AG08395 (cell line): ENCODE results near the gene AFF2.

Experiments used
- DNase-seq: peaks from one replicate; pipeline ENCODE4 v3.0.0; 2012; ENCODE audit warnings: mixed read lengths, low spot score

The AFF2 gene

DNA sequence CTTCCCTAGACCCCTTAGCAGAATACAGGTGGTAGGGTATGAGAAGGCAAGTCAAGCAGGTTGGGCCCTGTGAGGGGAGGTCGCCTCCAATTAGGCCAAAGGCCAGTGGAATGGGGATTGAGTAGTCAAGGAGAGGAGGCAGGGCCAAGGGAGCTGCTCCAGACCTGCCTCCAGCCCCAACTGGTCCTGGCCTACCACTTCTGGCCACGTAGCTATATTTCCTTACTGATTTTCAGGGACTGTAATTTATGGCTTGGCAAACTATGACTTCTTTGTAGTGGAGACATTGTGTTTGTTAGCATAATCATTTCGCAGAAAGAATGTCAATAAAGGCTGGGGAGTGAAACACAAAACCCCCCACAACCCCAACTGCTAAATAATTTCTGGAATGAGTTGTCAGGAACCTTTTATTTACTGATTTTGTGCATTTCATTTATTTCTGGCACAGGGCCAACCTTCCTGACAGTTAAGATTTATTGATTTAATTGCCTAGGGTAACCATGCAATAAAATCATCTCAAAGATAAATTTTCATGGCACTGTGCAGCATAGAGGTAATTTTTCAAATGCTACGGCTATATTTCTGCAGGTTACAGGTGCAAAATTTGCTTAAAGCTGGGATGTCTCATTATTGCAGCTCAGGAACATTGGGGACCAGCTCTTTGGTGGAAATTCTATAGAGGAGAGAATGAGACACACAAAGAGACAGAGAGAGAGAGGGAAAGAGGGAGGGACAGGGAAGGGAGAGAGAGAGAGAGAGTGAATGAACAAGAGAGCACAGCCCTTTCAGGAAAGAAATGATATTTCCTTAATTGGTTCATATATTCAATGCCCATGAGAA is 509.8 kb downstream of the AFF2 start:
- no peak for DNase-seq

DNA sequence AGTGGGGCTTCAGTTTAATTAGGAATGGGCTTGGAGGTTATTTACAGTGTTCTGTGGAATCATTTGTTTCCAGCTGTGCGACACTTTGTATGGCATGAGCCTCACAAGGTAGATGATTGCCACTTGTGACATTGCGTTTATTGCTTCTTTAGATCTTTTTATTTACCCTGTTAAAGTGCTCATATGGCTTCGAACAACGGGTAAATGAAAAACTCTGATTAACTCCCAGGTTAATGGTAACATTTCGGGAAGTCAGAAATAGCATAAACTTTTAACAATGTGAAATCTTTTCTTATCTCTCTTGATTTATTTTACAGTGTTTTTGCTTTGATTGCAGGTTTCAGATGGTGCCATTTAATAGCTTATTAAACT is 510.4 kb downstream of the AFF2 start:
- DNase-seq = no peak

DNA sequence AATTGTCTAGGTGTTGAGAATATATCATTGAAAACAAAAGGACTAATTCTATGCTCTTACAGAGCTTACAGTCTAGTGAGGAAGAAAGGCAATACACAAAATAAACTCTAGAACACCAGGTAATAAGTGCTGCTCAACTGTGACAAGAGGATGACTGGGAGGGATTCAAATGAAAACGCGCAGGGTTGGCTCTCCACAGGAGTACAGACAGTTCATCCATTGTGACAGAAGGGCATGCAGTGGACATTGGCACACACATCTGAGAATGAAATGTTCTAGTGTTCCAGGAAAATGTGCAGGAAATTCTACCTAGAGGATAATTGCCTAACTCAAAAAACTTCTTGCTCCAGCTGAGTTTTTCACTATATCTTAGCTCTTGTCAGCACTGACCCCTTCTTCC is 512.7 kb downstream of the AFF2 start:
- no peak for DNase-seq

DNA sequence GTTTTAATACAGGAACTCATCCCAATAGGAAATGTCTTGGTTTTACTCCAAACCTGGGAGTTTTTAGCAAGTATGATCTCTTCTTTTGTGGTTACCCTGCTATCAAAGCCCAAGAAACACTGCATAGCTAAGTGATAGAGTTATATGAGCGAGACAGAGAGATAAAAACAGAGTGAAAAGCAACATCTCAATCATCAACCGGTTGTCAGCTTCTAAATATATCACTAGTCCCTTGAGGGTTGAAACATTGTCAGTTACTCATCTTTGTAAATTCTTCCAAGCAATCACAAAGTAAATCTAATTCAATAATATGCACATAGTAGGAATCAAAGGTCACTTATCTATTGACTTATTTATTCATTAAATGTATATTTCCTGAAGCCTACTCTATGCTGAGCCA is 520.7 kb downstream of the AFF2 start:
- DNase-seq = no peak

DNA sequence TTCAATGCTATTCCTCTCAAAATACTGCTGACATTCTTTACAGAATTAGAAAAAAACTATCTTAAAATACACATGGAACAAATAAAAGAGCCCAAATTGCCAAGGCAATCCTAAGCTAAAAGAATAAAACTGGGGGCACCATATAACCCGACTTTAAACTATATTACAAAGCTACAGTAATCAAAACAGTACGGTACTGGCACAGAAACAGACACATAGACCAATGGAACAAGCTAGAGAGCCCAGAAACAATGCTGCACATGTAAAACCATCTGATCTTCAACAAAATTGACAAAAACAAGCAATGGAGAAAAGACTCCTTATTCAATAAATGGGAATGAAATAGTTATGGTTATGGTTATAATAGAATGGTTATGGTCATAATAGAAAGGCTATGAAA is 522.1 kb downstream of the AFF2 start:
- no peak for DNase-seq

DNA sequence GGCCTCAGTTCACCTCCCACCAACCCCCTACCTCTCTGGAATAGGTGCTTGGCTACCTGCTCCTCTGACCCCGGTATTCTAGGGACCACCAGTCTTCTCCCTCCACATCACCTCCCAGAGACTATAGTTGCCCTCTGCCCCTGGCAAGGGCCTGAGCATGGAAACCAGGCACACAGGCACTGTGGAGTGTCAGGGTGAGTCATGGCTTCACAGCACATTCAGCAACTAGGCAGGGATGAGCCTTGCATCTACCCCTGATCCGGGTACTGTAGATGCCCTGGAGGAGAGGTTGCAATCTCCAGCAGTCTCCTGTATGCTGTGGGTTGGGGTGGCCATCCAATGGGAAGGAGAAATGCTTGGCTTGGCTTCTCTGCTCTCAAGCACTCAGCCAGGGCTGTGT is 532.0 kb downstream of the AFF2 start:
- DNase-seq = peak; percentile 5

DNA sequence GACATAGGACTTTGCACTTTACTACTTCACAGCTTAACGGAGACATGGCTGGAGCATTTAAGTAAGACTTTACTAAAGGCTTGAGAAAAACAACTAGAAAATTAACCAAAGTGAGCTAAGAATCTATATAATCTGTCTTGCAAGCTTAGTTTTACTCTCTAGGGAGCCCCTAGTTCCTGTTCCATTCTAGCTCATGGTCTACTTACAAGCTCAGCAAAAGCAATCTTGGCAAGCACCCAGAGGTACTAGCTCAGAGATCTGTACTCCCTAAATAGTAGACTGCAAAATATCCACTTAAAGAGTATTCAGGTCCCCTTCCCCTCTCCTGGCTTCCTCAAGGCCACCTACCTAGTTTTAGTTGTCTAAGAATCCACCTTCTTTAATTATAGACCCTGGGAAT is 535.7 kb downstream of the AFF2 start:
- no peak for DNase-seq

DNA sequence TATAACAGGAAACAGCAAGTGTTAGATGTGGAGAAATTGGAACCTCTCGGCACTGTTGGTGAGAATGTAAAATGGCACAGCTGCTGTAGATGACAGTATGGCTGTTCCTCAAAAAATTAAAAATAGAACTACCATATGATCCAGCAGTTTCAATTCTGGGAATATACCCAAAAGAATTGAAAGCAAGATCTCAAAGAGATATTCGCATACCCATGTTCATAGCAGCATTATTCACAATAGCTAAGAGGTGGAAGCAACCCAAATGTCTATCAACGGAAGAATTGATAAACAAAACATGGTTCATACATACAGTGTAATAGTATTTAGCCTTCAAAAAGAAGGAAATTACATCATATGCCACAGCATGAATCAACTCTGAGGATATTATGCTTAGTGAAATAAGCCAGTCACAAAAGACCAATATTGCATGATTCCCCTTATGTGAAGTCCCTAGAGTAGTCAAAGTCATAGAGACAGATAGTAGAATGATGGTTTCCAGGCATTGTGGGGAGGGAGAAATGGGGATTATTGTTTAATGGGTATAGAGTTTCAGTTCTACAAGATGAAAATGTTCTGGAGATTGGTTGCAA is 537.0 kb downstream of the AFF2 start:
- DNase-seq = no peak

DNA sequence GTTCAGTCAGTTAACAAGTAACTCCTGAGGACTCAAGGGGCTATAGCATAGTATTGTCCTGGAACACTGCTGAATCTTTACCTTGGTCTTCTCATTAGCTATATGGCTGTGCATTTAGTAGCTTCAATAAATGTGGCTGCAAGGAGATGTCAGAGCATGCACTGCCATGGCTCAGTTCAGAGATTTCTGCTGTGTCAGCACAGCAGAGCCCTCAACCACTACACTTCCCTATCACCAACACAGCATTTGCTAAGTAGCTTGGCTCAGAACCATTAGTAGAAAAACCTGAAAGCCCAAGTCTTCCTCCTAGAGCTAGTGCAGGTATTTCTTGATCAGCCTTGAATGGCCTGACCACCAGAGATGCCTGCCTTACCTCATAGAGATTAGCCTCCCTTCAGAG is 538.6 kb downstream of the AFF2 start:
- no peak for DNase-seq

DNA sequence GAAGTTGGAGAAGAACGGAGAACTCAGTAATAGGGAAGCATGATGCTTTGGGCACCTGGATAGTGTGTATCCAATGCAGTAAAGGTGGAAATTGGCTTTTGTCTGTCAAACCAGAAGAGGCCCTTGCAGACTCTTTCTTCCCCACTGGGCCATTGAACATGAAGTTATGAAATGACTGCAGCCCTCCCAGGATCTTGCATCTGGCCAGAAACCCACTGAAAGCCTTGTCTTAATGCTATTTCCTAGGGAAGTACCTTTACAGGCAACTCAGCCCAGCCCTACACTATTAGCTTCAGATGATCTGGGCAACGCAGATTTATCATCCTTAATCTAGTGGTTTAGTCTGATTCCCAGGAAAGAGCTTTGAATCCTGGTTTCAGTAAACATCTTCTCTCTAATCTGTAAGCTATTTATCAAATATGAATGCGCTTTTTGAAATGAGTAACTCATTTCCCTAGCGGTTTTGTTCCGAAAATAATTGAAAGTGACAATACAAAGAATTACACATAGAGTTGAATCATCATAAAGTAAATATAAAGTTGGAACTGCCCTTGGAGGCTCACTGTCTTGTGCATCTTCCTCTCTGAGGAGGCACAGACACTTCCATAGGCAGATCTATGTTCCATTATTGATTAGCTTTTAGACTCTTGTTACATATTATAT is 540.6 kb downstream of the AFF2 start:
- DNase-seq = no peak

DNA sequence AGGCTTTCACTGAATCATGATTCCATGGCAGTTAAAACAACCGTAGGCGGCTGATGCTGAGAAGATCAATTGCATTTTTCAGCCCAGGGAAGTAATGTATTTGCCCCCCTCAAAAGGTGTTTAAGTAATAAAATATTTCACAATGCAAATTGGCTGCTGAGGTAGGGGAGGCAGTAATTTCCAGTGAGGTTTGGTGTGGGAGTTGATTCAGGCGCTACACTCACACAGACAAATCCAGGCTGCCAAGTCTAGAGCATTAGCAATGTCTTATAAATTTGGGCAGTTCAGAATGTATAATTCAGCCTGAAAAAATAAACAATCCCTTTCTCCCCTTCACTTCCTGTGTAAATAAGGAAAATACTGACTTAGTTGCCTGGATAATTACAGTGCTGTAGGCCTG is 543.0 kb downstream of the AFF2 start:
- no peak for DNase-seq

DNA sequence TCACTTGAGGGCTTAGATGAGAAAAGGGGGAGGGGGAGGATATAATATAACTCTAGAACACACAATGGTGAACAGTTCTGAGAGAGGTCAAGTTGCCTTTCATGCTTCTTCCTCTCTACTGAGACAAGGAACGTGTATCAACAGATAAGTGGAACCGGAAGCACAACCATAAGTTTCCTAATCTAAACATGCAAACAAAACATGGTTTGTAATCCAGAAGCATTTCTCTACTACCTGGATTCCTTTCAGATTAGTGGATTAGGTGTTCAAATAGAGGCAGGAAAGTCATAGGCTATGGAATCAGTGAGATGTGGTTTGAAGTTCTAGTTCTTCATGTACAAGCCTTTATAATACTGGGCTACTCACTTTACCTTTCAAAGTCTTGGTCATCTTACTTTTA is 544.1 kb downstream of the AFF2 start:
- DNase-seq = no peak

DNA sequence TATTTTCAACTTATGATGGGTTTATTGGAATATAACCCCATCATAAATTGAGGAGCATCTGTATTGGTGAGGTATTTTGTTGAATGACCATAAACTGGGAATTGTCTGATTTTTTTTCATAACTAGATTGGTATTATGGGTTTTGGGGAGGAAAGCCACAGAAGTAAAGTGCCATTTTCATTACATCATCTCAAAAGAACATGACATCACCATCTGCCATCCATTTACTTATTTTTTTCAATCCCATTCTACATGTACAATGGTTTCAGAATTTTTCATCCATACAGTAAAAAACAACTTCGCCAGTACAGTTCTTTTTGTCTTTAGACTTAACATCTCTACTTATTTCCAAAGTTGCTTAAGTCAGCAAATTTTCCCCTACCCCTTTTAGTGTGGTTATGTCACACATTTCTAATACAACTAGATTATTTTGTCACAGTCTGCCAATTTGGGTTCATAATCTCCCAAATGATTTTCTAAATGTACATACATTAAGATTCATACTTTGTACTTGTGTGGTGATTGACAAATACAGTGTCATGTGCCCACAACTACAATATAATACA is 545.3 kb downstream of the AFF2 start:
- no peak for DNase-seq
